GM23338 (cell line): ENCODE measurements around the gene SLC25A39. TPM values are rescaled to one million over a fixed set of nuclear protein-coding genes. Genes with fewer than 3 reads are reported as not detected.

ENCODE experiments used
- ATAC-seq: fragments of 200-7000 bp; cut with Tn5 transposase; 3 replicates; pipeline ENCODE4 v1.9.1; 2020
- DNase-seq: peaks from one replicate; pipeline ENCODE4 v3.0.0-alpha.2; 2015; ENCODE audit warnings: low spot score
- H2AFZ ChIP-seq: fragments of 200-600 bp; sonication (generic); 2 replicates; pipeline ENCODE4 v1.8.0; 2016; ENCODE audit warnings: antibody characterized with exemption, mild to moderate bottlenecking, moderate library complexity
- H3F3A ChIP-seq: fragments of 200-600 bp; sonication (generic); replicated peaks from 2 replicates; pipeline ENCODE4 v1.8.0; 2017; ENCODE audit warnings: antibody characterized with exemption, mixed run types, low read depth
- H3K27ac ChIP-seq: fragments of 200-600 bp; sonication (generic); 2 replicates; pipeline ENCODE4 v1.6.1; 2016; ENCODE audit warnings: low read depth
- H3K27me3 ChIP-seq: fragments of 200-600 bp; sonication (generic); 2 replicates; pipeline ENCODE4 v1.8.0; 2016; ENCODE audit warnings: mild to moderate bottlenecking, mixed run types, moderate library complexity; ENCODE audit not compliant: insufficient read depth
- H3K36me3 ChIP-seq: fragments of 200-600 bp; sonication (generic); 2 replicates; pipeline ENCODE4 v1.8.0; 2016; ENCODE audit warnings: mild to moderate bottlenecking; ENCODE audit not compliant: insufficient read depth
- H3K4me1 ChIP-seq: fragments of 200-600 bp; sonication (generic); 2 replicates; pipeline ENCODE4 v1.8.0; 2016; ENCODE audit warnings: mild to moderate bottlenecking, moderate library complexity; ENCODE audit not compliant: insufficient read depth
- H3K4me2 ChIP-seq: fragments of 200-600 bp; sonication (generic); 2 replicates; pipeline ENCODE4 v1.7.1; 2017; ENCODE audit warnings: mixed run types
- H3K4me3 ChIP-seq: fragments of 200-600 bp; sonication (generic); 2 replicates; pipeline ENCODE4 v1.6.1; 2016; ENCODE audit warnings: mixed run types
- H3K79me2 ChIP-seq: fragments of 200-600 bp; sonication (generic); replicated peaks from 2 replicates; pipeline ENCODE4 v1.8.0; 2017; ENCODE audit warnings: mild to moderate bottlenecking; ENCODE audit not compliant: insufficient read depth
- H3K9me2 ChIP-seq: fragments of 200-600 bp; sonication (generic); 2 replicates; pipeline ENCODE4 v1.8.0; 2017; ENCODE audit not compliant: insufficient read depth
- H4K20me1 ChIP-seq: fragments of 200-600 bp; sonication (generic); replicated peaks from 2 replicates; pipeline ENCODE4 v1.8.0; 2017; ENCODE audit warnings: mild to moderate bottlenecking; ENCODE audit not compliant: insufficient read depth
- H3K27ac Mint-ChIP-seq: 2 replicates; pipeline ENCODE4 v1.8.0; 2020; ENCODE audit warnings: inconsistent platforms, mild to moderate bottlenecking, moderate library complexity, mixed read lengths
- H3K27me3 Mint-ChIP-seq: 3 replicates; pipeline ENCODE4 v1.8.0; 2022; ENCODE audit warnings: low read depth, mild to moderate bottlenecking, moderate library complexity, mixed read lengths, inconsistent platforms; ENCODE audit not compliant: insufficient read depth, poor library complexity
- H3K36me3 Mint-ChIP-seq: 3 replicates; pipeline ENCODE4 v1.8.0; 2021; ENCODE audit warnings: low read depth, mild to moderate bottlenecking, inconsistent platforms, moderate library complexity, mixed read lengths
- H3K4me1 Mint-ChIP-seq: 3 replicates; pipeline ENCODE4 v1.8.0; 2020; ENCODE audit warnings: mild to moderate bottlenecking, inconsistent platforms, mixed read lengths
- H3K4me3 Mint-ChIP-seq: 3 replicates; pipeline ENCODE4 v1.8.0; 2021; ENCODE audit warnings: moderate library complexity, mild to moderate bottlenecking, inconsistent platforms, mixed read lengths
- H3K9me3 Mint-ChIP-seq: 3 replicates; pipeline ENCODE4 v1.8.0; 2020; ENCODE audit warnings: moderate library complexity, mild to moderate bottlenecking, inconsistent platforms, mixed read lengths
- CREB1 ChIP-seq: fragments of 250-450 bp; sonication (Bioruptor Pico); IDR thresholded peaks from 2 replicates; pipeline ENCODE4 v1.5.0; 2020; ENCODE audit warnings: low read depth, mild to moderate bottlenecking, moderate library complexity
- JUNB ChIP-seq: IDR thresholded peaks from one replicate; pipeline ENCODE4 v1.6.1; 2016; ENCODE audit warnings: antibody characterized with exemption; ENCODE audit not compliant: unreplicated experiment
- STAT1 ChIP-seq: IDR thresholded peaks from one replicate; pipeline ENCODE4 v1.6.1; 2016; ENCODE audit warnings: antibody characterized with exemption; ENCODE audit not compliant: unreplicated experiment
- polyA plus RNA-seq: library from polyadenylated mRNA; unstranded; fragments of >200 nt; fragmentation: Nextera tagmentation; extraction: Ambion mirVana; gene quantifications from 2 replicates; pipeline ENCODE4 v1.2.1, GENCODE V29; 2016
- total RNA-seq: library from RNA; depleted of rRNA; stranded (reverse); fragments of >200 nt; shearing (Covaris generic); gene quantifications from 2 replicates; pipeline ENCODE4 v1.2.3, GENCODE V29; 2014
- TF ChIP-seq, protein P1 (sequence below): fragments of 250-450 bp; sonication (Bioruptor Pico); IDR thresholded peaks from 2 replicates; pipeline ENCODE4 v1.5.0; 2020; ENCODE audit warnings: mild to moderate bottlenecking, moderate library complexity
- TF ChIP-seq, protein P2 (sequence below), 2 experiments: fragments of 200-600 bp in 1 of 2; sonication (generic) in 1 of 2; conservative IDR thresholded peaks; 2 replicates each; pipeline versions ENCODE4 v1.5.1 to v1.6.1; 2016 to 2017; ENCODE audit warnings: antibody characterized with exemption in 2 of 2, low read depth in 2 of 2, mild to moderate bottlenecking in 2 of 2, moderate library complexity in 1 of 2

The SLC25A39 gene
- total and polyA plus RNA-seq, 2 experiments from 2014 or later, result 184 to 202 TPM

DNA sequence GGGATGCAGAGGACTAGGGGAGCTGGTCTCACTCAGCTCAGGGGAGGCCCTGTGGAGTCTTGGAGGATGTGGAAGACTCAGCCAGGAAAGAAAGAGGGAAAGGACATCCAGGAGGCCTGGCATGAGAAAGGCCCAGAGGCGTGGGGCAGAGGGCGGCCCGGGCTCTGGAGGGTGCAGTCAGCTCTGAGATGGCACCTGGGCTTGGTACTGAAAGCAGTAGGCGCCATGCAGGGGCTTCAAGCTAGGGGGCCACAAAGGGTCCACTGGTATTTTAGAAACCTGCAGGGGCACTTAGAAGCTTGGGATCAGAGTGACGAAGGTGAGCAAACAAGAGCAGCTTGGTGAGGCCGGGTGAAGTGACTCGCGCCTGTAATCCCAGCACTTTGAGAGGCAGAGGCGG lies 33.4 kb upstream of the SLC25A39 start (continued):
- TF ChIP-seq STAT1, result no peak
- TF ChIP-seq CREB1 (CRISPR knock-in tag), result no peak

DNA sequence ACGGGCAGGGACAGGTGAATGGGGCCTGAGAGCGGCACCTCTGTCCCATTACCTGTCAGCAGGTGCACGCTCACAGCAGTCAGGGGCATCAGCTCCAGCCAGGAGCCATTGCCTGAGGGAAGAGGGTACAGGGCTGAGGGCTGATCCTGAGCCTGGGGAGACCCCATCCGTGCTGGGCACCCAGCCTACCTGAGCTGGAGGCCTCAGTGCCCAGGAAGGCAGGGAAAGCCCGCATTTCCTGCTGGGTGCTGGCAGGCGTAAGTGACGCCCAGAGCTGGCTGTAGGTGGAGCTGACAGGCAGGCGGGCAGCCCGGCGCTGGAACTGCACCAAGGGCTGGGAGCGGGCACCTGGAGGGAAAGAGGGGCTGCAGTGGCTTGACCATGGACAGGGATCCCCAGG lies 31.6 kb upstream of the SLC25A39 start:
- peaks cover 9% of the 10 kb centered on the region; the same call in 1 of the 2 replicates for H3F3A ChIP-seq
- Mint-ChIP-seq H3K9me3 (peaks cover 2% of the 10 kb centered on the region; the same call in 1 of the 3 replicates), H3K4me3 (no peak overlapping the region), H3K27me3 (peaks cover 20% of the 10 kb centered on the region), H3K4me1 (peaks cover 28% of the 10 kb centered on the region), H3K27ac (no peak overlapping the region), H3K36me3 (peaks cover 12% of the 10 kb centered on the region)
- DNase-seq (no peak), ATAC-seq (no peak)
- H4K20me1 ChIP-seq, result peaks cover 17% of the 10 kb centered on the region
- H3K9me2 ChIP-seq, result no peaks in the 10 kb centered on the region
- H3K4me1 ChIP-seq, result peaks cover 15% of the 10 kb centered on the region
- no peak overlapping the region for H3K27ac ChIP-seq
- H3K36me3 ChIP-seq, result no peaks in the 10 kb centered on the region
- TF ChIP-seq JUNB, result no peak
- TF ChIP-seq, protein P1, sequence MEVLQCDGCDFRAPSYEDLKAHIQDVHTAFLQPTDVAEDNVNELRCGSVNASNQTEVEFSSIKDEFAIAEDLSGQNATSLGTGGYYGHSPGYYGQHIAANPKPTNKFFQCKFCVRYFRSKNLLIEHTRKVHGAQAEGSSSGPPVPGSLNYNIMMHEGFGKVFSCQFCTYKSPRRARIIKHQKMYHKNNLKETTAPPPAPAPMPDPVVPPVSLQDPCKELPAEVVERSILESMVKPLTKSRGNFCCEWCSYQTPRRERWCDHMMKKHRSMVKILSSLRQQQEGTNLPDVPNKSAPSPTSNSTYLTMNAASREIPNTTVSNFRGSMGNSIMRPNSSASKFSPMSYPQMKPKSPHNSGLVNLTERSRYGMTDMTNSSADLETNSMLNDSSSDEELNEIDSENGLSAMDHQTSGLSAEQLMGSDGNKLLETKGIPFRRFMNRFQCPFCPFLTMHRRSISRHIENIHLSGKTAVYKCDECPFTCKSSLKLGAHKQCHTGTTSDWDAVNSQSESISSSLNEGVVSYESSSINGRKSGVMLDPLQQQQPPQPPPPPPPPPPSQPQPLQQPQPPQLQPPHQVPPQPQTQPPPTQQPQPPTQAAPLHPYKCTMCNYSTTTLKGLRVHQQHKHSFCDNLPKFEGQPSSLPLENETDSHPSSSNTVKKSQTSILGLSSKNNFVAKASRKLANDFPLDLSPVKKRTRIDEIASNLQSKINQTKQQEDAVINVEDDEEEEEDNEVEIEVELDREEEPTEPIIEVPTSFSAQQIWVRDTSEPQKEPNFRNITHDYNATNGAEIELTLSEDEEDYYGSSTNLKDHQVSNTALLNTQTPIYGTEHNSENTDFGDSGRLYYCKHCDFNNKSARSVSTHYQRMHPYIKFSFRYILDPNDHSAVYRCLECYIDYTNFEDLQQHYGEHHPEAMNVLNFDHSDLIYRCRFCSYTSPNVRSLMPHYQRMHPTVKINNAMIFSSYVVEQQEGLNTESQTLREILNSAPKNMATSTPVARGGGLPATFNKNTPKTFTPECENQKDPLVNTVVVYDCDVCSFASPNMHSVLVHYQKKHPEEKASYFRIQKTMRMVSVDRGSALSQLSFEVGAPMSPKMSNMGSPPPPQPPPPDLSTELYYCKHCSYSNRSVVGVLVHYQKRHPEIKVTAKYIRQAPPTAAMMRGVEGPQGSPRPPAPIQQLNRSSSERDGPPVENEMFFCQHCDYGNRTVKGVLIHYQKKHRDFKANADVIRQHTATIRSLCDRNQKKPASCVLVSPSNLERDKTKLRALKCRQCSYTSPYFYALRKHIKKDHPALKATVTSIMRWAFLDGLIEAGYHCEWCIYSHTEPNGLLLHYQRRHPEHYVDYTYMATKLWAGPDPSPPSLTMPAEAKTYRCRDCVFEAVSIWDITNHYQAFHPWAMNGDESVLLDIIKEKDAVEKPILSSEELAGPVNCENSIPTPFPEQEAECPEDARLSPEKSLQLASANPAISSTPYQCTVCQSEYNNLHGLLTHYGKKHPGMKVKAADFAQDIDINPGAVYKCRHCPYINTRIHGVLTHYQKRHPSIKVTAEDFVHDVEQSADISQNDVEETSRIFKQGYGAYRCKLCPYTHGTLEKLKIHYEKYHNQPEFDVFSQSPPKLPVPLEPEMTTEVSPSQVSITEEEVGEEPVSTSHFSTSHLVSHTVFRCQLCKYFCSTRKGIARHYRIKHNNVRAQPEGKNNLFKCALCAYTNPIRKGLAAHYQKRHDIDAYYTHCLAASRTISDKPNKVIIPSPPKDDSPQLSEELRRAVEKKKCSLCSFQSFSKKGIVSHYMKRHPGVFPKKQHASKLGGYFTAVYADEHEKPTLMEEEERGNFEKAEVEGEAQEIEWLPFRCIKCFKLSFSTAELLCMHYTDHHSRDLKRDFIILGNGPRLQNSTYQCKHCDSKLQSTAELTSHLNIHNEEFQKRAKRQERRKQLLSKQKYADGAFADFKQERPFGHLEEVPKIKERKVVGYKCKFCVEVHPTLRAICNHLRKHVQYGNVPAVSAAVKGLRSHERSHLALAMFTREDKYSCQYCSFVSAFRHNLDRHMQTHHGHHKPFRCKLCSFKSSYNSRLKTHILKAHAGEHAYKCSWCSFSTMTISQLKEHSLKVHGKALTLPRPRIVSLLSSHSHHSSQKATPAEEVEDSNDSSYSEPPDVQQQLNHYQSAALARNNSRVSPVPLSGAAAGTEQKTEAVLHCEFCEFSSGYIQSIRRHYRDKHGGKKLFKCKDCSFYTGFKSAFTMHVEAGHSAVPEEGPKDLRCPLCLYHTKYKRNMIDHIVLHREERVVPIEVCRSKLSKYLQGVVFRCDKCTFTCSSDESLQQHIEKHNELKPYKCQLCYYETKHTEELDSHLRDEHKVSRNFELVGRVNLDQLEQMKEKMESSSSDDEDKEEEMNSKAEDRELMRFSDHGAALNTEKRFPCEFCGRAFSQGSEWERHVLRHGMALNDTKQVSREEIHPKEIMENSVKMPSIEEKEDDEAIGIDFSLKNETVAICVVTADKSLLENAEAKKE (CRISPR knock-in tag), result no peak
- TF ChIP-seq, protein P2, sequence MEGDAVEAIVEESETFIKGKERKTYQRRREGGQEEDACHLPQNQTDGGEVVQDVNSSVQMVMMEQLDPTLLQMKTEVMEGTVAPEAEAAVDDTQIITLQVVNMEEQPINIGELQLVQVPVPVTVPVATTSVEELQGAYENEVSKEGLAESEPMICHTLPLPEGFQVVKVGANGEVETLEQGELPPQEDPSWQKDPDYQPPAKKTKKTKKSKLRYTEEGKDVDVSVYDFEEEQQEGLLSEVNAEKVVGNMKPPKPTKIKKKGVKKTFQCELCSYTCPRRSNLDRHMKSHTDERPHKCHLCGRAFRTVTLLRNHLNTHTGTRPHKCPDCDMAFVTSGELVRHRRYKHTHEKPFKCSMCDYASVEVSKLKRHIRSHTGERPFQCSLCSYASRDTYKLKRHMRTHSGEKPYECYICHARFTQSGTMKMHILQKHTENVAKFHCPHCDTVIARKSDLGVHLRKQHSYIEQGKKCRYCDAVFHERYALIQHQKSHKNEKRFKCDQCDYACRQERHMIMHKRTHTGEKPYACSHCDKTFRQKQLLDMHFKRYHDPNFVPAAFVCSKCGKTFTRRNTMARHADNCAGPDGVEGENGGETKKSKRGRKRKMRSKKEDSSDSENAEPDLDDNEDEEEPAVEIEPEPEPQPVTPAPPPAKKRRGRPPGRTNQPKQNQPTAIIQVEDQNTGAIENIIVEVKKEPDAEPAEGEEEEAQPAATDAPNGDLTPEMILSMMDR (conservative IDR thresholded peaks at IDR 0.05; ENCODE audit: low read depth in 2 of 2), result peak in 1 of 2 experiments; percentile 25; a peak in 1 of 4 replicates
- no peaks in the 10 kb centered on the region for H3K79me2 ChIP-seq
- H2AFZ ChIP-seq, result no peak overlapping the region
- peaks cover 8% of the 10 kb centered on the region; the same call in 1 of the 2 replicates for H3K27me3 ChIP-seq
- H3K4me3 ChIP-seq, result no peak overlapping the region
- H3K4me2 ChIP-seq, result no peak overlapping the region
